ENCODE measurements around the gene SCAI.

Gene SCAI

GRCh38 chr9:125161284-125161918 is 18.1 kb upstream of the SCAI start:
- DNase-seq (ENCODE audit: insufficient read length, low spot score): no peak
- TF ChIP-seq CTCF (IDR thresholded peaks at IDR 0.05; ENCODE audit: insufficient read depth, missing control alignments): no peak
- FAIRE-seq: no peak

GRCh38 chr9:125160750-125161149 is 17.4 kb upstream of the SCAI start:
- FAIRE-seq: no peak
- no peak for DNase-seq (ENCODE audit: insufficient read length, low spot score)
- no peak for TF ChIP-seq CTCF (IDR thresholded peaks at IDR 0.05; ENCODE audit: insufficient read depth, missing control alignments)

- DNase-seq (ENCODE audit: insufficient read length, low spot score) (no peak), FAIRE-seq (no peak)
- no peak for TF ChIP-seq CTCF (IDR thresholded peaks at IDR 0.05; ENCODE audit: insufficient read depth, missing control alignments)
Observed at GRCh38 chr9:125156551-125156950, 13.2 kb upstream of the SCAI start.

GRCh38 chr9:125153712-125154367 is 10.5 kb upstream of the SCAI start:
- FAIRE-seq (no peak), DNase-seq (ENCODE audit: insufficient read length, low spot score) (no peak)
- no peak for TF ChIP-seq CTCF (IDR thresholded peaks at IDR 0.05; ENCODE audit: insufficient read depth, missing control alignments)

- FAIRE-seq: no peak
- DNase-seq (ENCODE audit: insufficient read length, low spot score): no peak
- no peak for TF ChIP-seq CTCF (IDR thresholded peaks at IDR 0.05; ENCODE audit: insufficient read depth, missing control alignments)
Observed at GRCh38 chr9:125151730-125152129, 8.4 kb upstream of the SCAI start.

DNA sequence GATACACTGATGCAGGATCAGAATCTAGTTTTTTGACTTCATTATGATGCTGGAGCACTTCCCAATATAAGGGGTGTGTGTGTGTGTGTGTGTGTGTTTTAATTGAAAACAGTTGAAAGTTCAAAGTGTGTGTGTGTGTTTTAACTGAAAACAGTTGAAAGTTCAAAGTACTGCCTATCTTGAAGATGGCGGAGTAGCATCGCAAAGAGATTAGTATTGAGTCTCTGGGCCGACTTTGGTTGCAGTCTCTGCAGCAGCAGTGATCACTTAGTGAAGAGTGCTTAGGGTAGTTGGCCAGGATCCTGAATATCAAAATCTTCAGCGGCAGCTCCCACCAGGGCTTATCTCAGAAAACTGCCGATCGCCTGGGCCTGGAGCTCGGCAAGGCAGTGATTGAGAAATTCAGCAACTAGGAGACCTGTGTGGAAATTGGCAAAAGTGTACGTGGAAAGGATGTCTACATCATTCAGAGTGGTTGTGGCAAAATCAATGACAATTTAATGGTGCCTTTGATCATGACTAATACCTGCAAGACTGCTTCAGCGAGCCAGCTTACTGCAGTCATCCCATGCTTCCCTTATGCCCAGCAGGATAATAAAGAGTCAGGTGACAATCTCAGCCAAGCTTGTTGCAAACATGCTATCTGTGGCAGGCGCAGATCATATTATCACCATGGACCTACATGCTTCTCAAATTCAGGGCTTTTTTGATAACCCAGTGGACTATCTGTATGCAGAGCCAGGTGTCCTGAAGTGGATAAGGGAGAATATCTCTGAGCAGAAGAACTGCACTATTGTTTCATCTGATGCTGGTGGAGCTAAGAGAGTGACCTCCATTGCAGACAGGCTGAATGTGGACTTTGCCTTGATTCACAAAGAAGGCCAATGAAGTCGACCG is 7.3 kb upstream of the SCAI start:
- DNase-seq (ENCODE audit: insufficient read length, low spot score) (no peak), FAIRE-seq (no peak)
- TF ChIP-seq CTCF (IDR thresholded peaks at IDR 0.05; ENCODE audit: insufficient read depth, missing control alignments): no peak

Measured in D721Med (cell line).